ENCODE measurements around the gene NR4A3. TPM values are rescaled to one million over a fixed set of nuclear protein-coding genes. Genes with fewer than 3 reads are reported as not detected.

Gene NR4A3
- total RNA-seq, 2 experiments from 2014 or later, result 0.17 to 0.29 TPM

GRCh38 chr9:99819856-99820684 is 1.6 kb upstream of the NR4A3 start:
- peak; percentile 90 for DNase-seq
- Mint-ChIP-seq H3K27ac (peak overlapping the region; percentile 90), H3K4me3 (peak overlapping the region; percentile 94), H3K9me3 (no peaks in the 10 kb centered on the region), H3K27me3 (peaks cover 50% of the 10 kb centered on the region), H3K4me1 (peaks cover 52% of the 10 kb centered on the region), H3K36me3 (ENCODE audit: low read depth) (no peaks in the 10 kb centered on the region)
- ChIA-PET POLR2A (no interaction called here), CTCF (interaction anchor here (1.0 to 2.3 kb wide), 3 partner anchors 9 to 91 kb away, joined by 3 to 11 read pairs (median 4); no protein-coding TSS in a partner anchor)

GRCh38 chr9:99820685-99821395 is 845 bp upstream of the NR4A3 start:
- ChIA-PET POLR2A (interaction anchor here (0.5 kb wide), 1 partner anchor 41 kb away, joined by 12 read pairs; no protein-coding TSS in a partner anchor), CTCF (interaction anchor here (0.7 to 2.3 kb wide), 6 partner anchors 10 to 636 kb away, joined by 3 to 11 read pairs (median 4); no protein-coding TSS in a partner anchor)
- Mint-ChIP-seq H3K4me1 (peaks cover 60% of the 10 kb centered on the region), H3K27me3 (peaks cover 56% of the 10 kb centered on the region), H3K4me3 (peak overlapping the region; percentile 94), H3K36me3 (ENCODE audit: low read depth) (no peaks in the 10 kb centered on the region), H3K9me3 (no peaks in the 10 kb centered on the region), H3K27ac (peak overlapping the region; percentile 90)
- peak; percentile 63 for DNase-seq

GRCh38 chr9:99822109-99822805 is 572 bp downstream of the NR4A3 start:
- H3K9me3 Mint-ChIP-seq, result no peaks in the 10 kb centered on the region
- peak; percentile 53 for DNase-seq
- ChIA-PET CTCF (interaction anchor here (0.6 to 1.9 kb wide), 4 partner anchors 21 to 311 kb away, joined by 3 to 5 read pairs (median 4); no protein-coding TSS in a partner anchor), POLR2A (no interaction called here)
- H3K4me1 Mint-ChIP-seq, result peaks cover 72% of the 10 kb centered on the region
- H3K36me3 Mint-ChIP-seq (ENCODE audit: low read depth), result peaks cover 4% of the 10 kb centered on the region
- peak overlapping the region; percentile 94 for H3K4me3 Mint-ChIP-seq
- peak overlapping the region; percentile 90 for H3K27ac Mint-ChIP-seq
- H3K27me3 Mint-ChIP-seq, result peaks cover 61% of the 10 kb centered on the region

GRCh38 chr9:99822806-99823591 is 1.3 kb downstream of the NR4A3 start:
- Mint-ChIP-seq H3K36me3 (ENCODE audit: low read depth) (peaks cover 4% of the 10 kb centered on the region), H3K4me3 (peak overlapping the region; percentile 94), H3K27ac (no peak overlapping the region), H3K27me3 (peaks cover 67% of the 10 kb centered on the region), H3K4me1 (peaks cover 78% of the 10 kb centered on the region), H3K9me3 (no peaks in the 10 kb centered on the region)
- DNase-seq, result peak; percentile 24
- ChIA-PET CTCF (interaction anchor here (1.0 to 1.9 kb wide), 2 partner anchors 21 to 105 kb away, joined by 3 to 5 read pairs; no protein-coding TSS in a partner anchor), POLR2A (no interaction called here)

GRCh38 chr9:99823681-99824377 is 2.1 kb downstream of the NR4A3 start:
- DNase-seq, result peak; percentile 36
- CTCF ChIA-PET, result interaction anchor here (0.8 to 2.3 kb wide), 15 partner anchors 10 to 392 kb away, joined by 3 to 13 read pairs (median 4); no protein-coding TSS in a partner anchor
- peak overlapping the region; percentile 41 for H3K27ac Mint-ChIP-seq
- peaks cover 68% of the 10 kb centered on the region for H3K27me3 Mint-ChIP-seq
- H3K9me3 Mint-ChIP-seq, result no peaks in the 10 kb centered on the region
- H3K4me1 Mint-ChIP-seq, result peaks cover 72% of the 10 kb centered on the region
- peak overlapping the region; percentile 94 for H3K4me3 Mint-ChIP-seq
- POLR2A ChIA-PET, result interaction anchor here (1.3 kb wide), 1 partner anchor 83 kb away, joined by 5 read pairs; no protein-coding TSS in a partner anchor
- peaks cover 4% of the 10 kb centered on the region for H3K36me3 Mint-ChIP-seq (ENCODE audit: low read depth)

GRCh38 chr9:99824378-99825171 is 2.9 kb downstream of the NR4A3 start:
- H3K36me3 Mint-ChIP-seq (ENCODE audit: low read depth), result peaks cover 6% of the 10 kb centered on the region

GRCh38 chr9:99825172-99826046 is 3.7 kb downstream of the NR4A3 start:
- Mint-ChIP-seq H3K36me3 (ENCODE audit: low read depth) (peaks cover 6% of the 10 kb centered on the region), H3K27me3 (peaks cover 78% of the 10 kb centered on the region), H3K27ac (no peak overlapping the region), H3K4me3 (peak overlapping the region; percentile 94), H3K9me3 (no peaks in the 10 kb centered on the region), H3K4me1 (peaks cover 70% of the 10 kb centered on the region)
- DNase-seq, result no peak
- ChIA-PET POLR2A (interaction anchor here (0.6 to 1.3 kb wide), 2 partner anchors 82 to 113 kb away, joined by 3 to 5 read pairs; no protein-coding TSS in a partner anchor), CTCF (interaction anchor here (0.7 to 2.3 kb wide), 21 partner anchors 8 to 324 kb away, joined by 3 to 13 read pairs (median 3); no protein-coding TSS in a partner anchor)

More at GRCh38 chr9:99824378-99825171, 2.9 kb downstream of the NR4A3 start:
- Mint-ChIP-seq H3K27ac (no peak overlapping the region), H3K9me3 (no peaks in the 10 kb centered on the region), H3K4me3 (peak overlapping the region; percentile 94), H3K27me3 (peaks cover 75% of the 10 kb centered on the region), H3K4me1 (peaks cover 73% of the 10 kb centered on the region)
- POLR2A ChIA-PET, result interaction anchor here (0.6 to 1.3 kb wide), 2 partner anchors 82 to 112 kb away, joined by 3 to 5 read pairs; no protein-coding TSS in a partner anchor
- DNase-seq, result peak; percentile 68
- CTCF ChIA-PET, result interaction anchor here (0.7 to 2.3 kb wide), 21 partner anchors 9 to 391 kb away, joined by 3 to 13 read pairs (median 3); no protein-coding TSS in a partner anchor

GRCh38 chr9:99826579-99826978 is 4.9 kb downstream of the NR4A3 start:
- H3K27me3 Mint-ChIP-seq, result peaks cover 84% of the 10 kb centered on the region
- CTCF ChIA-PET, result interaction anchor here (0.7 kb wide), 1 partner anchor 78 kb away, joined by 3 read pairs; no protein-coding TSS in a partner anchor
- POLR2A ChIA-PET, result no interaction called here
- DNase-seq, result no peak
- peaks cover 6% of the 10 kb centered on the region for H3K36me3 Mint-ChIP-seq (ENCODE audit: low read depth)
- H3K27ac Mint-ChIP-seq, result no peak overlapping the region
- peaks cover 63% of the 10 kb centered on the region for H3K4me1 Mint-ChIP-seq
- no peak overlapping the region for H3K4me3 Mint-ChIP-seq
- no peaks in the 10 kb centered on the region for H3K9me3 Mint-ChIP-seq

- DNase-seq, result no peak
- H3K27ac Mint-ChIP-seq, result no peak overlapping the region
- peaks cover 6% of the 10 kb centered on the region for H3K36me3 Mint-ChIP-seq (ENCODE audit: low read depth)
- ChIA-PET CTCF (interaction anchor here (0.9 to 1.4 kb wide), 2 partner anchors 152 to 187 kb away, joined by 3 read pairs; no protein-coding TSS in a partner anchor), POLR2A (no interaction called here)
- H3K27me3 Mint-ChIP-seq, result peaks cover 78% of the 10 kb centered on the region
- H3K4me3 Mint-ChIP-seq, result no peak overlapping the region
- no peaks in the 10 kb centered on the region for H3K9me3 Mint-ChIP-seq
- peaks cover 59% of the 10 kb centered on the region for H3K4me1 Mint-ChIP-seq
These were observed 5.6 kb downstream of the NR4A3 start for GRCh38 chr9:99827244-99827643.

GRCh38 chr9:99828054-99828416 is 6.3 kb downstream of the NR4A3 start:
- CTCF ChIA-PET, result interaction anchor here (0.8 to 1.6 kb wide), 5 partner anchors 13 to 186 kb away, joined by 3 read pairs; no protein-coding TSS in a partner anchor
- POLR2A ChIA-PET, result no interaction called here
- H3K27me3 Mint-ChIP-seq, result peaks cover 73% of the 10 kb centered on the region
- no peaks in the 10 kb centered on the region for H3K9me3 Mint-ChIP-seq
- peaks cover 51% of the 10 kb centered on the region for H3K4me1 Mint-ChIP-seq
- no peak overlapping the region for H3K27ac Mint-ChIP-seq
- peaks cover 6% of the 10 kb centered on the region for H3K36me3 Mint-ChIP-seq (ENCODE audit: low read depth)
- H3K4me3 Mint-ChIP-seq, result no peak overlapping the region
- DNase-seq, result no peak

All from activated CD4-positive, alpha-beta T cell treated with anti-CD3 and anti-CD28 coated beads, Interleukin-2, amount 10 ng/mL, durations not matched to agents 7 days and 5 days (primary cell).